DND-41 (cell line): ENCODE results near the gene FUBP3.

ENCODE experiments used
- EZH2 ChIP-seq: IDR thresholded peaks from 3 replicates; pipeline ENCODE4 v1.6.1; 2012; ENCODE audit warnings: borderline replicate concordance, low read depth, mild to moderate bottlenecking, moderate library complexity, low read length, inconsistent platforms; ENCODE audit not compliant: severe bottlenecking
- TF ChIP-seq, protein P1 (sequence below): IDR thresholded peaks from 2 replicates; pipeline ENCODE4 v1.5.1; 2012; ENCODE audit warnings: borderline replicate concordance, low read length, moderate library complexity, mild to moderate bottlenecking; ENCODE audit not compliant: poor library complexity, severe bottlenecking; ENCODE audit errors: extremely low read depth

DNA sequence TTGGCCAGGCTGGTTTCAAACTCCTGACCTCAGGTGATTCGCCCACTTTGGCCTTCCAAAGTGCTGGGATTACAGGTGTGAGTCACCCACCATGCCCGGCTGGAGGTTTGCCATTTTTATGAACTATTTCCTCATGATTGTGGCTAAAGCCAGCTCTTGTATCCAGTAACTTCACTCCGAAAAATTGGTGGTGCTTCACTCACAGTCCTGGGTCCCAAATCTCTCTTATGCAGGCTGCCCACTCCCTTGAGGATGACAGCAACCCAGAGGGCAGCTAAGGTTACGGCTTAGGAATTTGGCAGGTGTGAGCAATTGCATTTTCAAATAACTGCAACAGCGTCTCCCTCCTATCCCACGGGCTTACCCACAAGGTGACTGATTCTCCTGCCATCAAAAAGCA, 23.4 kb upstream of the FUBP3 start:
- TF ChIP-seq, protein P1, sequence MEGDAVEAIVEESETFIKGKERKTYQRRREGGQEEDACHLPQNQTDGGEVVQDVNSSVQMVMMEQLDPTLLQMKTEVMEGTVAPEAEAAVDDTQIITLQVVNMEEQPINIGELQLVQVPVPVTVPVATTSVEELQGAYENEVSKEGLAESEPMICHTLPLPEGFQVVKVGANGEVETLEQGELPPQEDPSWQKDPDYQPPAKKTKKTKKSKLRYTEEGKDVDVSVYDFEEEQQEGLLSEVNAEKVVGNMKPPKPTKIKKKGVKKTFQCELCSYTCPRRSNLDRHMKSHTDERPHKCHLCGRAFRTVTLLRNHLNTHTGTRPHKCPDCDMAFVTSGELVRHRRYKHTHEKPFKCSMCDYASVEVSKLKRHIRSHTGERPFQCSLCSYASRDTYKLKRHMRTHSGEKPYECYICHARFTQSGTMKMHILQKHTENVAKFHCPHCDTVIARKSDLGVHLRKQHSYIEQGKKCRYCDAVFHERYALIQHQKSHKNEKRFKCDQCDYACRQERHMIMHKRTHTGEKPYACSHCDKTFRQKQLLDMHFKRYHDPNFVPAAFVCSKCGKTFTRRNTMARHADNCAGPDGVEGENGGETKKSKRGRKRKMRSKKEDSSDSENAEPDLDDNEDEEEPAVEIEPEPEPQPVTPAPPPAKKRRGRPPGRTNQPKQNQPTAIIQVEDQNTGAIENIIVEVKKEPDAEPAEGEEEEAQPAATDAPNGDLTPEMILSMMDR: no peak
- TF ChIP-seq EZH2: no peak
